ENCODE data around the gene ZG16B. TPM values are rescaled to one million over a fixed set of nuclear protein-coding genes. Genes with fewer than 3 reads are reported as not detected.

ZG16B gene
- total RNA-seq, 1 experiment from 2014 or later = not detected

GRCh38 chr16:2867661-2867986, 37.5 kb downstream of the ZG16B start:
- Histone ChIP-seq H3K56ac (ENCODE audit: insufficient read length, low read depth, low read length) (no peak overlapping the region), H2BK12ac (ENCODE audit: insufficient read length, low read depth, low read length) (no peak overlapping the region), H4K8ac (replicated peaks; ENCODE audit: insufficient read length, low read depth, low read length) (no peak overlapping the region), H3T11ph (ENCODE audit: low read length) (no peak overlapping the region), H3K23me2 (ENCODE audit: insufficient read length, low read depth, low read length, poor library complexity, severe bottlenecking) (peaks cover 2% of the 10 kb centered on the region), H3K27me3 (ENCODE audit: insufficient read depth, low read length) (peaks cover 3% of the 10 kb centered on the region; the same call in 1 of the 2 replicates), H3K14ac (ENCODE audit: insufficient read depth, low read length) (no peak overlapping the region), H4K5ac (ENCODE audit: insufficient read length, low read depth, low read length) (no peak overlapping the region), H3K4ac (ENCODE audit: low read depth, low read length) (no peak overlapping the region), H3K18ac (ENCODE audit: insufficient read length, low read depth, low read length) (no peak overlapping the region), H3K79me2 (ENCODE audit: insufficient read depth, low read length) (no peaks in the 10 kb centered on the region), H2AK5ac (ENCODE audit: insufficient read length, low read length) (no peak overlapping the region), H2BK5ac (ENCODE audit: insufficient read length, low read length) (no peak overlapping the region), H4K20me1 (ENCODE audit: control insufficient read depth, insufficient read depth, insufficient read length) (no peaks in the 10 kb centered on the region), H3K9ac (ENCODE audit: extremely low read depth, insufficient read length, low read length) (no peak overlapping the region), H3K79me1 (ENCODE audit: insufficient read depth, low read depth, low read length, poor library complexity, severe bottlenecking) (no peaks in the 10 kb centered on the region), H2BK20ac (ENCODE audit: low read depth, low read length, poor library complexity, severe bottlenecking) (no peak overlapping the region), H2BK120ac (ENCODE audit: low read depth, low read length, poor library complexity, severe bottlenecking) (no peak overlapping the region), H3K4me2 (ENCODE audit: insufficient read depth, insufficient read length, low read length) (peak overlapping the region; percentile 48), H3K9me3 (ENCODE audit: control insufficient read depth, low read depth, low read length) (no peaks in the 10 kb centered on the region), H3K4me1 (ENCODE audit: insufficient read depth, low read length) (no peaks in the 10 kb centered on the region), H3K23ac (ENCODE audit: insufficient read length, low read depth, low read length) (no peak overlapping the region), H2BK15ac (ENCODE audit: low read depth, low read length) (no peak overlapping the region), H3K27ac (ENCODE audit: insufficient read length, low read depth, low read length) (no peak overlapping the region), H2AFZ (ENCODE audit: low read length) (no peak overlapping the region), H4K91ac (ENCODE audit: insufficient read length, low read depth, low read length) (no peak overlapping the region)
- Mint-ChIP-seq H3K4me3 (peak overlapping the region; percentile 79 to 83), H3K27me3 (ENCODE audit: low read depth) (peaks cover 72% of the 10 kb centered on the region), H3K4me1 (0 out of 4 replicates have a peak, but pooled peaks cover 0 to 3% of the 10 kb centered on the region in 2 experiments), H3K9me3 (no peaks in the 10 kb centered on the region), H3K36me3 (ENCODE audit: insufficient read depth in 1 of 3, low read depth in 3 of 3) (no peaks in the 10 kb centered on the region; a peak in 1 of 7 replicates), H3K27ac (no peak overlapping the region)
- no CpG with 5 or more reads among the region's 8 CpGs for WGBS (ENCODE audit: extremely low coverage, insufficient read length, low lambda C conversion rate)
- no peak for DNase-seq
- TF ChIP-seq, protein P1, sequence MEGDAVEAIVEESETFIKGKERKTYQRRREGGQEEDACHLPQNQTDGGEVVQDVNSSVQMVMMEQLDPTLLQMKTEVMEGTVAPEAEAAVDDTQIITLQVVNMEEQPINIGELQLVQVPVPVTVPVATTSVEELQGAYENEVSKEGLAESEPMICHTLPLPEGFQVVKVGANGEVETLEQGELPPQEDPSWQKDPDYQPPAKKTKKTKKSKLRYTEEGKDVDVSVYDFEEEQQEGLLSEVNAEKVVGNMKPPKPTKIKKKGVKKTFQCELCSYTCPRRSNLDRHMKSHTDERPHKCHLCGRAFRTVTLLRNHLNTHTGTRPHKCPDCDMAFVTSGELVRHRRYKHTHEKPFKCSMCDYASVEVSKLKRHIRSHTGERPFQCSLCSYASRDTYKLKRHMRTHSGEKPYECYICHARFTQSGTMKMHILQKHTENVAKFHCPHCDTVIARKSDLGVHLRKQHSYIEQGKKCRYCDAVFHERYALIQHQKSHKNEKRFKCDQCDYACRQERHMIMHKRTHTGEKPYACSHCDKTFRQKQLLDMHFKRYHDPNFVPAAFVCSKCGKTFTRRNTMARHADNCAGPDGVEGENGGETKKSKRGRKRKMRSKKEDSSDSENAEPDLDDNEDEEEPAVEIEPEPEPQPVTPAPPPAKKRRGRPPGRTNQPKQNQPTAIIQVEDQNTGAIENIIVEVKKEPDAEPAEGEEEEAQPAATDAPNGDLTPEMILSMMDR (conservative IDR thresholded peaks at IDR 0.05) = no peak

Data from H9 (cell line).